GM12872 (cell line): ENCODE results near the gene TBC1D22A.

ENCODE experiments used
- CTCF ChIP-seq: IDR thresholded peaks from 3 replicates; pipeline ENCODE4 v1.5.1; 2011; ENCODE audit warnings: low read depth, mild to moderate bottlenecking, low read length, moderate library complexity; ENCODE audit not compliant: insufficient read depth

The TBC1D22A gene

DNA sequence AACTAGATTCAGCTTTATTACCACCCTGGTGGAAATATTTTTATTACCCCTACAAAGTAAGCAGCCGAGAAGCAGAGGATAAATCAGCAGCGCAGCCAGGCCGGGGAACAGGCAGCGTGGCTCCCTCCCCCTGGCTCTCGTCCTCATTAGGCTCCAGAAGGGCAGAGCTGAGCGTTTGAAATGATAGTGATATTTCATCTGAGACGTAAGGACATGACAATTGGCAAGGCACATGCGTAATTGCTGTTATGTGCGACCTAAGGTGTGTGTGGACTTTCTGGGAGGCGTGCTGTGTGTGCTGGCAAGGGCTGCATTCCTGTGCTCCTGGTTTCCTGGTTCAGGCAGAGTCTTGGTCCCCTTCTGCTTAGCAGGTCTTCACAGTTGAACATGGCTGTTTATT lies 247.8 kb downstream of the TBC1D22A start:
- TF ChIP-seq CTCF: no peak

DNA sequence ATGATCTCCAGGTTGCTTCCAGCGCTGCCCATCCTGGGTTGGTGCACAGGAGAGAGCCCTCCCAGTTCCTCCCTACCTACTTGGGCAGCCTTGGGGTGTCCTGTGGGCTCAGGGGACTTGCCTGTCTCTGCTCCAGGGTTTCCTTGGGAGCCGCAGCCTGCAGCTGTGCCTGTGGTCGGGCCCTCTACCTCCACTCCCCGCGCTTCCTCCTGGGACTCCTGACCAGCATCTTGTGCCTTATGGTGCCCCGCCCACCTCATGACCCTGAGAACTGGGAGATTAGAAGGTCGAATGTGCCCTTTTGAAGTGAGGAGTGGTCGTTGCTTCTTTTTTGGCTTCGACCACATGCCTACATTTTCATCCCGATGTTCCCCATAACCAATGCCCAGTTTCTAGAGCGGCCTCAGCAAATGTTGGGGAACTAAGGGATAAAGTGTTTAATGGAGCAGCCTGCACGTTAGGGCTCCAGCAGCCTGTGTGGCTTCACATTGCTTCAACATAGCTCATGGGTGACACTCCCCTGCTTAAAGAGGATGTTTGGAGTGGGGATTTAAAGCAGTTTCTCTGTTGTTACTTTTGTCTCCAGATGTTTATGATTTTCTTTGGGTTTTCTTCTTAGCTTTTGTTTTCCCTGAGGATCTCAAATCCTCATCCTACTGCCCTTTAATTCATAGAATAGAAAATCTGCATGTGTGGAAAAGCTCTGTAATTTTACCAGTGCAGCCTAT lies 248.8 kb downstream of the TBC1D22A start:
- TF ChIP-seq CTCF: no peak

GRCh38 chr22:47011859-47012258 lies 249.4 kb downstream of the TBC1D22A start:
- TF ChIP-seq CTCF: no peak

GRCh38 chr22:47012589-47013370 lies 250.3 kb downstream of the TBC1D22A start:
- no peak for TF ChIP-seq CTCF

GRCh38 chr22:47013861-47014635 lies 251.6 kb downstream of the TBC1D22A start:
- TF ChIP-seq CTCF: no peak

DNA sequence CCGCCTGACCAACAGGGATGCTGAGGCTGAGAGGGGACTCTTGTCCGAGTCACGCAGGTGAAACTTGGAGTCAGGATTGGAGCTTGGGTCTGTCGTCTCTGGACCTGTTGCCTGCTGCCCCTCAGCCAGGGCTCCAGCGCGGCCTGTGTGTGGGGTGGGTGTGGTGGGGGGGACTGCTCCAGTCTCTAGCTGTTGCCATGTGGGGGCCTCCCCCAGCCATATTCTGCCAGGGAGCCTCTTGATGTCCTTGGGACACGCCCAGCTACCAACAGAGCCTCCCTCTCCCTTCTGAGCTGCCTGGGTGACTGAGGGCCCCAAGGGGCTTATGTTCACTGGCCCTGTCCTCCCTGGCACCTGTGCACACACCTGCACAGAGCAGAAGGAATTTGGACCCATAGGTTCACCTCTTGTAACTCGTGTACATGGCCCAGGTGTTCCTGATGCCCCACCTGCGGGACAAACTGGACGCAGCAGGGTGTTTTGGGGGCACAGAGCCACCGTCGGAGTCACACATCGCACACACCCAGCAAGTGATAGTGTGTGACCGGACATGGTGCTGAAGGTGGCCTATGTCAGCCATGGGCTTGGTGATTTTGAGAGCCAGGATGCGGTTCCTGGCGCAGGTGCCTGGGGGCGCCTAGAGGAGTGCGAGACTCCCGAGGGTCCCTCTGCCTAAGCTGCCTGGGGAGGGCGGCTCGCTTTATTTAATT lies 252.3 kb downstream of the TBC1D22A start:
- no peak for TF ChIP-seq CTCF
